Measurements from ENCODE around the gene UMAD1.

Gene UMAD1

GRCh38 chr7:7812112-7812511 is 171.6 kb downstream of the UMAD1 start:
- H3K4me1 ChIP-seq (ENCODE audit: insufficient read depth, low read length): no peaks in the 10 kb centered on the region
- no peak for DNase-seq
- no peaks in the 10 kb centered on the region for H3K27me3 ChIP-seq (ENCODE audit: insufficient read depth, low read length, poor library complexity)
- H3K9ac ChIP-seq (ENCODE audit: low read depth, low read length): no peak overlapping the region
- H2AFZ ChIP-seq (ENCODE audit: low read depth, low read length): no peak overlapping the region
- no peak overlapping the region for H3K4me2 ChIP-seq (ENCODE audit: insufficient read depth, low read length)
- no peak for ATAC-seq (ENCODE audit: insufficient read depth, low read depth)
- no peak overlapping the region for H3K27ac ChIP-seq (ENCODE audit: low read length)
- H4K20me1 ChIP-seq (ENCODE audit: insufficient read depth, low read length): no peaks in the 10 kb centered on the region
- no peaks in the 10 kb centered on the region for H3K9me3 ChIP-seq (ENCODE audit: insufficient read depth, low read length, severe bottlenecking)
- no peak overlapping the region for H3K4me3 ChIP-seq (ENCODE audit: low read depth in 1 of 2, low read length in 2 of 2)
- no peaks in the 10 kb centered on the region for H3K79me2 ChIP-seq (ENCODE audit: insufficient read depth, low read length)
- no peaks in the 10 kb centered on the region for H3K36me3 ChIP-seq (ENCODE audit: insufficient read depth, low read length)
- TF ChIP-seq EZH2 (IDR thresholded peaks at IDR 0.05; ENCODE audit: borderline replicate concordance, low read depth, low read length, severe bottlenecking) (no peak), CTCF (IDR thresholded peaks at IDR 0.05; ENCODE audit: borderline replicate concordance, extremely low read depth, low read length, poor library complexity, severe bottlenecking) (no peak)

- Histone ChIP-seq H3K4me2 (ENCODE audit: insufficient read depth, low read length) (no peak overlapping the region), H2AFZ (ENCODE audit: low read depth, low read length) (no peak overlapping the region), H3K36me3 (ENCODE audit: insufficient read depth, low read length) (no peaks in the 10 kb centered on the region), H4K20me1 (ENCODE audit: insufficient read depth, low read length) (no peaks in the 10 kb centered on the region), H3K9ac (ENCODE audit: low read depth, low read length) (no peak overlapping the region), H3K27ac (ENCODE audit: low read length) (no peak overlapping the region), H3K27me3 (ENCODE audit: insufficient read depth, low read length, poor library complexity) (no peaks in the 10 kb centered on the region), H3K4me1 (ENCODE audit: insufficient read depth, low read length) (no peaks in the 10 kb centered on the region), H3K9me3 (ENCODE audit: insufficient read depth, low read length, severe bottlenecking) (no peaks in the 10 kb centered on the region), H3K4me3 (ENCODE audit: low read depth in 1 of 2, low read length in 2 of 2) (no peak overlapping the region), H3K79me2 (ENCODE audit: insufficient read depth, low read length) (no peaks in the 10 kb centered on the region)
- ATAC-seq (ENCODE audit: insufficient read depth, low read depth): no peak
- TF ChIP-seq EZH2 (IDR thresholded peaks at IDR 0.05; ENCODE audit: borderline replicate concordance, low read depth, low read length, severe bottlenecking): no peak
- TF ChIP-seq CTCF (IDR thresholded peaks at IDR 0.05; ENCODE audit: borderline replicate concordance, extremely low read depth, low read length, poor library complexity, severe bottlenecking): no peak
- DNase-seq: no peak
Measured at GRCh38 chr7:7815395-7815794, 174.8 kb downstream of the UMAD1 start.

- Histone ChIP-seq H3K4me2 (ENCODE audit: insufficient read depth, low read length) (no peak overlapping the region), H3K4me3 (ENCODE audit: low read depth in 1 of 2, low read length in 2 of 2) (no peak overlapping the region), H3K9ac (ENCODE audit: low read depth, low read length) (no peak overlapping the region), H2AFZ (ENCODE audit: low read depth, low read length) (no peak overlapping the region), H4K20me1 (ENCODE audit: insufficient read depth, low read length) (no peaks in the 10 kb centered on the region), H3K4me1 (ENCODE audit: insufficient read depth, low read length) (no peaks in the 10 kb centered on the region), H3K79me2 (ENCODE audit: insufficient read depth, low read length) (no peaks in the 10 kb centered on the region), H3K27me3 (ENCODE audit: insufficient read depth, low read length, poor library complexity) (no peaks in the 10 kb centered on the region), H3K9me3 (ENCODE audit: insufficient read depth, low read length, severe bottlenecking) (no peaks in the 10 kb centered on the region), H3K27ac (ENCODE audit: low read length) (no peak overlapping the region), H3K36me3 (ENCODE audit: insufficient read depth, low read length) (no peaks in the 10 kb centered on the region)
- DNase-seq: no peak
- TF ChIP-seq CTCF (IDR thresholded peaks at IDR 0.05; ENCODE audit: borderline replicate concordance, extremely low read depth, low read length, poor library complexity, severe bottlenecking) (no peak), EZH2 (IDR thresholded peaks at IDR 0.05; ENCODE audit: borderline replicate concordance, low read depth, low read length, severe bottlenecking) (no peak)
- ATAC-seq (ENCODE audit: insufficient read depth, low read depth): no peak
Measured at GRCh38 chr7:7816084-7816483, 175.5 kb downstream of the UMAD1 start.

Data from DND-41 (cell line).